GM19099 (cell line): ENCODE data around the gene KRT83.

ENCODE experiments used
- POLR2A ChIP-seq: IDR thresholded peaks from 3 replicates; pipeline ENCODE4 v1.6.1; 2011; ENCODE audit warnings: low read depth; ENCODE audit not compliant: insufficient read length; ENCODE audit errors: extremely low read depth

KRT83 gene

GRCh38 chr12:52285172-52285745, 35.9 kb downstream of the KRT83 start:
- TF ChIP-seq POLR2A: no peak

GRCh38 chr12:52284562-52285171, 36.5 kb downstream of the KRT83 start:
- TF ChIP-seq POLR2A: no peak

GRCh38 chr12:52280796-52281560, 40.2 kb downstream of the KRT83 start:
- TF ChIP-seq POLR2A: no peak

- no peak for TF ChIP-seq POLR2A
Measured at GRCh38 chr12:52280319-52280795, 40.8 kb downstream of the KRT83 start.

GRCh38 chr12:52279422-52280318, 41.5 kb downstream of the KRT83 start:
- TF ChIP-seq POLR2A: no peak

- no peak for TF ChIP-seq POLR2A
Measured at GRCh38 chr12:52278575-52279421, 42.4 kb downstream of the KRT83 start.

- TF ChIP-seq POLR2A: no peak
Measured at GRCh38 chr12:52277486-52278245, 43.5 kb downstream of the KRT83 start.

GRCh38 chr12:52275686-52276085, 45.5 kb downstream of the KRT83 start:
- TF ChIP-seq POLR2A: no peak

GRCh38 chr12:52274521-52275120, 46.6 kb downstream of the KRT83 start, which contains the start of gene KRT86:
Gene KRT86 (plus strand): TSS chr12:52274645. CDS start chr12:52301917, 27,272 bp downstream.
- TF ChIP-seq POLR2A: no peak

- no peak for TF ChIP-seq POLR2A
Measured at GRCh38 chr12:52271158-52271557, 50.0 kb downstream of the KRT83 start.

GRCh38 chr12:52270541-52271070, 50.6 kb downstream of the KRT83 start:
- no peak for TF ChIP-seq POLR2A

- TF ChIP-seq POLR2A: no peak
Measured at GRCh38 chr12:52268212-52268611, 53.0 kb downstream of the KRT83 start.

- TF ChIP-seq POLR2A: no peak
Measured at GRCh38 chr12:52267699-52268098, 53.5 kb downstream of the KRT83 start.

GRCh38 chr12:52267266-52267665, 53.9 kb downstream of the KRT83 start:
- no peak for TF ChIP-seq POLR2A
